Measurements from ENCODE around the gene C1QTNF6.

DNA sequence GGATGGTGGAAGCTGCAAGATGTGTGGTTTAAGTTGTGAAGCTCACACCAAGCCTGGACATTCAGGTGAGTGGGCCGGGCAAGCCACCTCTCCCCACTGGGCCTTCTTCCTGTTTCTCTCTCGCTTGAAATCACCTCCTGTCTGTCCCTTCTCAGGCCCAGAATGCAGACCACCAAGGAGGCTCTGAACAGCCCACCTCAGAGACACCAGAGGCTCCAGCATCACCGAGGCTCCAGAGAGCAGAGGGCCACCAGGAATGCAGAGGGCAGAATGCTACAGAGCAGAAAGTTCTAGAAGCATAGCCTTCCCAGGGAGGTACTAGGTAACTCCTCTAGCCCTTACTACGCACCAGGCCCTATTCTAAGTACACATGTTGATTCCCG lies 23.6 kb downstream of the C1QTNF6 start:
- TF ChIP-seq, protein P1, sequence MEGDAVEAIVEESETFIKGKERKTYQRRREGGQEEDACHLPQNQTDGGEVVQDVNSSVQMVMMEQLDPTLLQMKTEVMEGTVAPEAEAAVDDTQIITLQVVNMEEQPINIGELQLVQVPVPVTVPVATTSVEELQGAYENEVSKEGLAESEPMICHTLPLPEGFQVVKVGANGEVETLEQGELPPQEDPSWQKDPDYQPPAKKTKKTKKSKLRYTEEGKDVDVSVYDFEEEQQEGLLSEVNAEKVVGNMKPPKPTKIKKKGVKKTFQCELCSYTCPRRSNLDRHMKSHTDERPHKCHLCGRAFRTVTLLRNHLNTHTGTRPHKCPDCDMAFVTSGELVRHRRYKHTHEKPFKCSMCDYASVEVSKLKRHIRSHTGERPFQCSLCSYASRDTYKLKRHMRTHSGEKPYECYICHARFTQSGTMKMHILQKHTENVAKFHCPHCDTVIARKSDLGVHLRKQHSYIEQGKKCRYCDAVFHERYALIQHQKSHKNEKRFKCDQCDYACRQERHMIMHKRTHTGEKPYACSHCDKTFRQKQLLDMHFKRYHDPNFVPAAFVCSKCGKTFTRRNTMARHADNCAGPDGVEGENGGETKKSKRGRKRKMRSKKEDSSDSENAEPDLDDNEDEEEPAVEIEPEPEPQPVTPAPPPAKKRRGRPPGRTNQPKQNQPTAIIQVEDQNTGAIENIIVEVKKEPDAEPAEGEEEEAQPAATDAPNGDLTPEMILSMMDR (IDR thresholded peaks at IDR 0.05) = no peak
- no peak for TF ChIP-seq POLR2AphosphoS5 (IDR thresholded peaks at IDR 0.05; ENCODE audit: low read depth, low read length)
- TF ChIP-seq SIN3A (IDR thresholded peaks at IDR 0.05; ENCODE audit: borderline replicate concordance, insufficient read depth, low read depth, low read length) = no peak
- TF ChIP-seq, protein P2, sequence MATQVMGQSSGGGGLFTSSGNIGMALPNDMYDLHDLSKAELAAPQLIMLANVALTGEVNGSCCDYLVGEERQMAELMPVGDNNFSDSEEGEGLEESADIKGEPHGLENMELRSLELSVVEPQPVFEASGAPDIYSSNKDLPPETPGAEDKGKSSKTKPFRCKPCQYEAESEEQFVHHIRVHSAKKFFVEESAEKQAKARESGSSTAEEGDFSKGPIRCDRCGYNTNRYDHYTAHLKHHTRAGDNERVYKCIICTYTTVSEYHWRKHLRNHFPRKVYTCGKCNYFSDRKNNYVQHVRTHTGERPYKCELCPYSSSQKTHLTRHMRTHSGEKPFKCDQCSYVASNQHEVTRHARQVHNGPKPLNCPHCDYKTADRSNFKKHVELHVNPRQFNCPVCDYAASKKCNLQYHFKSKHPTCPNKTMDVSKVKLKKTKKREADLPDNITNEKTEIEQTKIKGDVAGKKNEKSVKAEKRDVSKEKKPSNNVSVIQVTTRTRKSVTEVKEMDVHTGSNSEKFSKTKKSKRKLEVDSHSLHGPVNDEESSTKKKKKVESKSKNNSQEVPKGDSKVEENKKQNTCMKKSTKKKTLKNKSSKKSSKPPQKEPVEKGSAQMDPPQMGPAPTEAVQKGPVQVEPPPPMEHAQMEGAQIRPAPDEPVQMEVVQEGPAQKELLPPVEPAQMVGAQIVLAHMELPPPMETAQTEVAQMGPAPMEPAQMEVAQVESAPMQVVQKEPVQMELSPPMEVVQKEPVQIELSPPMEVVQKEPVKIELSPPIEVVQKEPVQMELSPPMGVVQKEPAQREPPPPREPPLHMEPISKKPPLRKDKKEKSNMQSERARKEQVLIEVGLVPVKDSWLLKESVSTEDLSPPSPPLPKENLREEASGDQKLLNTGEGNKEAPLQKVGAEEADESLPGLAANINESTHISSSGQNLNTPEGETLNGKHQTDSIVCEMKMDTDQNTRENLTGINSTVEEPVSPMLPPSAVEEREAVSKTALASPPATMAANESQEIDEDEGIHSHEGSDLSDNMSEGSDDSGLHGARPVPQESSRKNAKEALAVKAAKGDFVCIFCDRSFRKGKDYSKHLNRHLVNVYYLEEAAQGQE (IDR thresholded peaks at IDR 0.05; ENCODE audit: insufficient read depth in 1 of 2, low read depth in 2 of 2, low read length in 1 of 2) = no peak
- TF ChIP-seq TCF7L2 (IDR thresholded peaks at IDR 0.05; ENCODE audit: low read depth, low read length) = no peak

Measured in Panc1 (cell line).